SK-N-SH treated with all-trans-retinoic acid at 6 μM for 48 hours (cell line): ENCODE results near the gene TMOD2.

Experiments
- ATAC-seq: fragments of 200-7000 bp; cut with Tn5 transposase; 3 replicates; pipeline ENCODE4 v1.9.1; 2020; ENCODE audit warnings: mild to moderate bottlenecking, moderate library complexity
- BACH2 ChIP-seq: fragments of 250-450 bp; sonication (Bioruptor Pico); IDR thresholded peaks from 2 replicates; pipeline ENCODE4 v1.9.0; 2021; ENCODE audit warnings: mild to moderate bottlenecking, borderline replicate concordance
- ESRRG ChIP-seq: fragments of 250-450 bp; sonication (Bioruptor Pico); IDR thresholded peaks from 2 replicates; pipeline ENCODE4 v1.6.1; 2021; ENCODE audit warnings: mild to moderate bottlenecking
- GLIS3 ChIP-seq: fragments of 250-450 bp; sonication (Bioruptor Pico); IDR thresholded peaks from 2 replicates; pipeline ENCODE4 v1.5.0; 2020; ENCODE audit warnings: mild to moderate bottlenecking, moderate library complexity
- POU6F1 ChIP-seq: fragments of 250-450 bp; sonication (Bioruptor Pico); IDR thresholded peaks from 2 replicates; pipeline ENCODE4 v1.8.0; 2021; ENCODE audit warnings: low read depth, mild to moderate bottlenecking, moderate library complexity, borderline replicate concordance
- PPARA ChIP-seq: fragments of 250-450 bp; sonication (Bioruptor Pico); IDR thresholded peaks from 2 replicates; pipeline ENCODE4 v1.5.0; 2020; ENCODE audit warnings: mild to moderate bottlenecking, borderline replicate concordance
- RARB ChIP-seq: fragments of 250-450 bp; sonication (Bioruptor Pico); IDR thresholded peaks from 2 replicates; pipeline ENCODE4 v1.8.0; 2021; ENCODE audit warnings: mild to moderate bottlenecking, moderate library complexity
- SNAI2 ChIP-seq: fragments of 250-450 bp; sonication (Bioruptor Pico); IDR thresholded peaks from 2 replicates; pipeline ENCODE4 v1.5.0; 2020; ENCODE audit warnings: mild to moderate bottlenecking, moderate library complexity
- TCF4 ChIP-seq: fragments of 250-450 bp; sonication (Bioruptor Pico); IDR thresholded peaks from 2 replicates; pipeline ENCODE4 v1.8.0; 2021; ENCODE audit warnings: mild to moderate bottlenecking, moderate library complexity, borderline replicate concordance
- TOX ChIP-seq: fragments of 250-450 bp; sonication (Bioruptor Pico); IDR thresholded peaks from 2 replicates; pipeline ENCODE4 v1.8.0; 2021; ENCODE audit warnings: mild to moderate bottlenecking, moderate library complexity, borderline replicate concordance
- TSHZ2 ChIP-seq: fragments of 250-450 bp; sonication (Bioruptor Pico); IDR thresholded peaks from 2 replicates; pipeline ENCODE4 v1.5.0; 2020; ENCODE audit warnings: mild to moderate bottlenecking, moderate library complexity
- ZC3H10 ChIP-seq: fragments of 250-450 bp; sonication (Bioruptor Pico); IDR thresholded peaks from 2 replicates; pipeline ENCODE4 v1.5.1; 2021; ENCODE audit warnings: mild to moderate bottlenecking, moderate library complexity
- ZNF565 ChIP-seq: fragments of 450-650 bp; formaldehyde crosslinking; conservative IDR thresholded peaks from 2 replicates; pipeline ENCODE4 v1.5.0; 2020; ENCODE audit warnings: low read depth, mild to moderate bottlenecking, moderate library complexity
- ZNF8 ChIP-seq: fragments of 450-650 bp; formaldehyde crosslinking; IDR thresholded peaks from 2 replicates; pipeline ENCODE4 v1.5.0; 2020; ENCODE audit warnings: mild to moderate bottlenecking, moderate library complexity
- TF ChIP-seq, protein P1 (sequence below): fragments of 250-450 bp; sonication (Bioruptor Pico); IDR thresholded peaks from 2 replicates; pipeline ENCODE4 v1.5.1; 2021; ENCODE audit warnings: mild to moderate bottlenecking, moderate library complexity
- TF ChIP-seq, protein P2 (sequence below): fragments of 250-450 bp; sonication (Bioruptor Pico); IDR thresholded peaks from 2 replicates; pipeline ENCODE4 v1.5.1; 2020; ENCODE audit warnings: low read depth, mild to moderate bottlenecking, moderate library complexity

TMOD2 gene

DNA sequence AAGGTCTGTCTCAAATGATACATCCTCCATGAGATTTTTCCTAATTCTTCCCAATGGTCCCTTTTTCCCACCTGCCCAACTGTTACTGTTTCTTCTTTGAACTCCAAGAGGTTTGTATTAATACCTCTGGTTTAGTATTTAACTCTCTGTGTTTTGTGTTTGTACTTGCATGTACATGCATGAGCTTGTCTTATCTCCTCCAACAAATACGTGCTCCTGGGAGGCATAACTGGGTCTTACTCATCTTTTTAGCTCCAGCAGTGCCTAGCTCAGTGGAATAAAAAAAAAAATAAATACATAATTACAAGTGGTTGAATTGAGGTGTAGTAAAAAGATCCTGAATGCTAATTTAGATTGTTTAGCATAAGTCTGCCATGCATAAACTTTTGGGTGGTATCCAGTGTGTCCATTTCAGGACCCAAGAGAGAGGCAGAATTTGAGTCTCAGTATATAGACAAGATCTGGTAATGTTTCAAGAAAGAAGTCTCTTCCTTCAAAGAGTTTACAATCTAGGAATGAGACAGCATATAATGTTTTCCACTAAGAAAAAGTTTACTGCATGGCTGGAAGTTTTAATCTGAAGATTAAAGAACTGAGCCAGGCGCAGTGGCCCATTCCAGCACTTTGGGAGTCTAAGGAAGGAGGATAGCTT is 12.2 kb upstream of the TMOD2 start (continued):
- TF ChIP-seq, protein P1, sequence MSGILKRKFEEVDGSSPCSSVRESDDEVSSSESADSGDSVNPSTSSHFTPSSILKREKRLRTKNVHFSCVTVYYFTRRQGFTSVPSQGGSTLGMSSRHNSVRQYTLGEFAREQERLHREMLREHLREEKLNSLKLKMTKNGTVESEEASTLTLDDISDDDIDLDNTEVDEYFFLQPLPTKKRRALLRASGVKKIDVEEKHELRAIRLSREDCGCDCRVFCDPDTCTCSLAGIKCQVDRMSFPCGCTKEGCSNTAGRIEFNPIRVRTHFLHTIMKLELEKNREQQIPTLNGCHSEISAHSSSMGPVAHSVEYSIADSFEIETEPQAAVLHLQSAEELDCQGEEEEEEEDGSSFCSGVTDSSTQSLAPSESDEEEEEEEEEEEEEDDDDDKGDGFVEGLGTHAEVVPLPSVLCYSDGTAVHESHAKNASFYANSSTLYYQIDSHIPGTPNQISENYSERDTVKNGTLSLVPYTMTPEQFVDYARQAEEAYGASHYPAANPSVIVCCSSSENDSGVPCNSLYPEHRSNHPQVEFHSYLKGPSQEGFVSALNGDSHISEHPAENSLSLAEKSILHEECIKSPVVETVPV (CRISPR knock-in tag) = no peak
- no peak for TF ChIP-seq SNAI2
- no peak for TF ChIP-seq ESRRG (CRISPR knock-in tag)
- TF ChIP-seq RARB (CRISPR knock-in tag) = no peak
- TF ChIP-seq, protein P2, sequence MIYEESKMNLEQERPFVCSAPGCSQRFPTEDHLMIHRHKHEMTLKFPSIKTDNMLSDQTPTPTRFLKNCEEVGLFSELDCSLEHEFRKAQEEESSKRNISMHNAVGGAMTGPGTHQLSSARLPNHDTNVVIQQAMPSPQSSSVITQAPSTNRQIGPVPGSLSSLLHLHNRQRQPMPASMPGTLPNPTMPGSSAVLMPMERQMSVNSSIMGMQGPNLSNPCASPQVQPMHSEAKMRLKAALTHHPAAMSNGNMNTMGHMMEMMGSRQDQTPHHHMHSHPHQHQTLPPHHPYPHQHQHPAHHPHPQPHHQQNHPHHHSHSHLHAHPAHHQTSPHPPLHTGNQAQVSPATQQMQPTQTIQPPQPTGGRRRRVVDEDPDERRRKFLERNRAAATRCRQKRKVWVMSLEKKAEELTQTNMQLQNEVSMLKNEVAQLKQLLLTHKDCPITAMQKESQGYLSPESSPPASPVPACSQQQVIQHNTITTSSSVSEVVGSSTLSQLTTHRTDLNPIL = no peak
- TF ChIP-seq POU6F1 (CRISPR knock-in tag) = no peak

DNA sequence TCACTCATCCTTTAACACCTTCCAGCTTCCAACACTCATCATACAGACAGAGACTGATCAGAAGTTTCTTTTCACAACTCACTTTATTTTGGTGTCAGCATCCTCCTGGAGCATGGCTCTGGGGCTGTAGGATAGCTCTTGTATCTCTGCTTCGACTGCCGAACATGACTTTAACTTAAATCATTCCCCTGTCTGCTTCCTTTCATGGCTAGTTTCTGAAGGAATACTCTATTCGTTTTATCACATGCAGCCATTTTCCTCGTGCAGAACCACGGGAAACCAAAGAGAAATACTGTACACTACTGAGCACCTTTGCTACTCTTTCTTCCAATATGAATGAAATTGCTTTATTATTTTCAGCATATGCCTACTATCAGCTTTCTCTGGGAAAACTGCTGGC is 2.1 kb upstream of the TMOD2 start:
- ATAC-seq = no peak

DNA sequence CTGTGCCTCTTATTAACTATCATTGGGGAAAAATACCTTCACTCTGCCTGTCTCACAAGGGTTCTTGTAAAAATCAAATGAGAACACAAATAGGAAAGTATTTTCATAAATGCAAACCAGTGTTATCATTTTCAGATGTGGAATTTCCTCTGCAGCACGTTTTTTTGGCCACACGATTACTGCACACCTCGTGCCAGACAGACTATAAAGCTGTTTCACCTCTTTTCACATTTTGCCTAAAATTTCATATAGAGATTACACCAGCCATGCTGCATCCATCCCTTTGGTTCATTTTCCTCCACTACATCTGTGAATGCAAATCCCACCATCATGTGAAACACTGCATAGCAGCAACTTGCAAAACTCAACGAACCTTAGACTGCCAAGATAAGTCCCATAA is 1.2 kb upstream of the TMOD2 start:
- TF ChIP-seq ZC3H10 = no peak
- TF ChIP-seq, protein P2 = no peak
- TF ChIP-seq TOX = no peak
- no peak for TF ChIP-seq TCF4 (CRISPR knock-in tag)
- TF ChIP-seq GLIS3 (CRISPR knock-in tag) = no peak
- TF ChIP-seq, all 23 proteins: peak for 0
- ATAC-seq = no peak

More for the DNA sequence above, 2.1 kb upstream of the TMOD2 start:
- no peak for TF ChIP-seq ZNF8 (CRISPR knock-in tag)
- no peak for TF ChIP-seq ZNF565 (CRISPR knock-in tag)
- TF ChIP-seq PPARA (CRISPR knock-in tag) = no peak
- no peak for TF ChIP-seq SNAI2
- no peak for TF ChIP-seq BACH2 (CRISPR knock-in tag)
- TF ChIP-seq TSHZ2 (CRISPR knock-in tag) = no peak
- TF ChIP-seq POU6F1 (CRISPR knock-in tag) = no peak
- TF ChIP-seq ZC3H10 = no peak
- TF ChIP-seq TOX = no peak
- TF ChIP-seq, protein P2 = no peak
